HG02571 (cell line): Measurements from ENCODE around the gene MYO7A.

ENCODE experiments used
- ATAC-seq: cut with Tn5 transposase; IDR thresholded peaks from one replicate; pipeline ENCODE4 v1.9.1; 2021; ENCODE audit warnings: mild to moderate bottlenecking, moderate library complexity; ENCODE audit not compliant: unreplicated experiment

MYO7A gene

GRCh38 chr11:77159937-77160495, 32.0 kb downstream of the MYO7A start:
- no peak for ATAC-seq

GRCh38 chr11:77163271-77163670, 35.2 kb downstream of the MYO7A start:
- ATAC-seq = no peak

- ATAC-seq = no peak
Measured at GRCh38 chr11:77165066-77165465, 37.0 kb downstream of the MYO7A start.

- no peak for ATAC-seq
Measured at GRCh38 chr11:77166021-77166420, 38.0 kb downstream of the MYO7A start.

GRCh38 chr11:77167111-77167626, 39.1 kb downstream of the MYO7A start:
- ATAC-seq = no peak

- ATAC-seq = no peak
Measured at GRCh38 chr11:77167791-77168190, 39.7 kb downstream of the MYO7A start.

GRCh38 chr11:77170107-77170506, 42.1 kb downstream of the MYO7A start:
- ATAC-seq = no peak

GRCh38 chr11:77171254-77171653, 43.2 kb downstream of the MYO7A start:
- ATAC-seq = no peak

- ATAC-seq = no peak
Measured at GRCh38 chr11:77171885-77172665, 44.0 kb downstream of the MYO7A start.

- no peak for ATAC-seq
Measured at GRCh38 chr11:77172666-77172982, 44.6 kb downstream of the MYO7A start.

GRCh38 chr11:77173494-77173893, 45.4 kb downstream of the MYO7A start:
- no peak for ATAC-seq

- no peak for ATAC-seq
Measured at GRCh38 chr11:77174559-77174958, 46.5 kb downstream of the MYO7A start.

- ATAC-seq = no peak
Measured at GRCh38 chr11:77175021-77175842, 47.2 kb downstream of the MYO7A start.

GRCh38 chr11:77175869-77176539, 48.0 kb downstream of the MYO7A start:
- ATAC-seq = no peak

GRCh38 chr11:77176996-77177395, 49.0 kb downstream of the MYO7A start:
- no peak for ATAC-seq

GRCh38 chr11:77178150-77178549, 50.1 kb downstream of the MYO7A start:
- ATAC-seq = no peak

GRCh38 chr11:77179048-77179447, 51.0 kb downstream of the MYO7A start:
- ATAC-seq = no peak

- ATAC-seq = no peak
Measured at GRCh38 chr11:77179681-77180080, 51.6 kb downstream of the MYO7A start.

- no peak for ATAC-seq
Measured at GRCh38 chr11:77180346-77180745, 52.3 kb downstream of the MYO7A start.

- ATAC-seq = no peak
Measured at GRCh38 chr11:77181226-77181625, 53.2 kb downstream of the MYO7A start.
